CD14-positive monocyte (primary cell): ENCODE results near the gene GALNTL6. TPM values are rescaled to one million over a fixed set of nuclear protein-coding genes. Genes with fewer than 3 reads are reported as not detected.

Experiments
- DNase-seq, 3 donors: peaks; one replicate each; pipeline ENCODE4 v3.0.0-alpha.2; 2011 to 2022
- H2AFZ ChIP-seq: 2 replicates; pipeline ENCODE4 v1.6.0; 2012; ENCODE audit warnings: mild to moderate bottlenecking, low read depth, low read length, inconsistent platforms; ENCODE audit not compliant: insufficient read depth, poor library complexity, severe bottlenecking
- H3K27ac ChIP-seq, 2 donors: 1 replicate in 1 of 2; 2 replicates in 1 of 2; pipeline ENCODE4 v1.5.1; 2012 to 2013; ENCODE audit warnings: low read length in 2 of 2, control low read depth in 1 of 2, inconsistent platforms in 1 of 2, low read depth in 1 of 2, mild to moderate bottlenecking in 1 of 2
- H3K27me3 ChIP-seq, 2 donors: one replicate each; pipeline versions ENCODE4 v1.6.0 to v1.6.1; 2011 to 2013; ENCODE audit warnings: low read length in 2 of 2; ENCODE audit not compliant: control insufficient read depth in 2 of 2, insufficient read depth in 2 of 2
- H3K36me3 ChIP-seq, 2 donors: replicated peaks in 1 of 2; 1 replicate in 1 of 2; 2 replicates in 1 of 2; pipeline versions ENCODE4 v1.5.1 to v1.6.1; 2012 to 2013; ENCODE audit warnings: low read length in 2 of 2, control low read depth in 1 of 2, inconsistent platforms in 1 of 2, mild to moderate bottlenecking in 1 of 2; ENCODE audit not compliant: insufficient read depth in 2 of 2, control insufficient read depth in 1 of 2
- H3K4me1 ChIP-seq, 2 donors: 1 replicate in 1 of 2; 2 replicates in 1 of 2; pipeline versions ENCODE4 v1.5.1 to v1.6.1; 2012 to 2013; ENCODE audit warnings: low read length in 2 of 2, control low read depth in 1 of 2, inconsistent platforms in 1 of 2, mild to moderate bottlenecking in 1 of 2, moderate library complexity in 1 of 2; ENCODE audit not compliant: insufficient read depth in 2 of 2, control insufficient read depth in 1 of 2
- H3K4me2 ChIP-seq: replicated peaks from 2 replicates; pipeline ENCODE3; 2012; ENCODE audit warnings: low read length, moderate library complexity, mild to moderate bottlenecking; ENCODE audit not compliant: poor library complexity, severe bottlenecking; ENCODE audit errors: extremely low read depth
- H3K4me3 ChIP-seq, 3 experiments: fragments of 200-600 bp in 1 of 3; sonication (generic) in 1 of 3; replicated peaks in 1 of 3; 1 replicate in 2 of 3; 2 replicates in 1 of 3; pipeline ENCODE4 v1.5.1; 2011 to 2013; ENCODE audit warnings: low read length in 3 of 3, mild to moderate bottlenecking in 3 of 3, control low read depth in 2 of 3, low read depth in 2 of 3, inconsistent platforms in 1 of 3, moderate library complexity in 1 of 3
- H3K79me2 ChIP-seq: 2 replicates; pipeline ENCODE4 v1.6.0; 2012; ENCODE audit warnings: mild to moderate bottlenecking, control low read depth, inconsistent platforms, low read length, moderate library complexity; ENCODE audit not compliant: insufficient read depth
- H3K9ac ChIP-seq: 2 replicates; pipeline ENCODE4 v1.6.0; 2017; ENCODE audit warnings: low read length, mild to moderate bottlenecking; ENCODE audit not compliant: insufficient read depth, poor library complexity, severe bottlenecking
- H3K9me3 ChIP-seq, 2 donors: replicated peaks in 1 of 2; 1 replicate in 1 of 2; 2 replicates in 1 of 2; pipeline versions ENCODE4 v1.5.1 to v1.6.1; 2012 to 2013; ENCODE audit warnings: low read length in 2 of 2, control low read depth in 1 of 2; ENCODE audit not compliant: control insufficient read depth in 1 of 2, insufficient read depth in 1 of 2
- H4K20me1 ChIP-seq: 2 replicates; pipeline ENCODE4 v1.6.0; 2012; ENCODE audit warnings: mild to moderate bottlenecking, low read length, control low read depth, moderate library complexity; ENCODE audit not compliant: insufficient read depth
- H3K27ac Mint-ChIP-seq, 7 donors: one replicate each; pipeline ENCODE4 v1.8.0; 2020; ENCODE audit warnings: mild to moderate bottlenecking in 7 of 7, mixed read lengths in 7 of 7, moderate library complexity in 6 of 7, inconsistent platforms in 2 of 7
- H3K27me3 Mint-ChIP-seq, 3 donors: one replicate each; pipeline ENCODE4 v1.8.0; 2021 to 2022; ENCODE audit warnings: low read depth in 3 of 3, mild to moderate bottlenecking in 3 of 3, mixed read lengths in 3 of 3, moderate library complexity in 3 of 3, inconsistent platforms in 1 of 3
- H3K36me3 Mint-ChIP-seq, 2 donors: one replicate each; pipeline ENCODE4 v1.8.0; 2020; ENCODE audit warnings: mixed read lengths in 2 of 2, inconsistent platforms in 1 of 2, mild to moderate bottlenecking in 1 of 2
- H3K4me1 Mint-ChIP-seq: one replicate; pipeline ENCODE4 v1.8.0; 2020; ENCODE audit warnings: mild to moderate bottlenecking, mixed read lengths
- H3K4me3 Mint-ChIP-seq, 2 donors: one replicate each; pipeline ENCODE4 v1.8.0; 2020; ENCODE audit warnings: mild to moderate bottlenecking in 2 of 2, mixed read lengths in 2 of 2, moderate library complexity in 1 of 2
- H3K9me3 Mint-ChIP-seq, 7 donors: one replicate each; pipeline ENCODE4 v1.8.0; 2020 to 2022; ENCODE audit warnings: mixed read lengths in 7 of 7, mild to moderate bottlenecking in 6 of 7, moderate library complexity in 6 of 7, inconsistent platforms in 2 of 7
- CTCF ChIP-seq: fragments of 200-600 bp; IDR thresholded peaks from one replicate; pipeline ENCODE4 v1.8.0; 2022; ENCODE audit warnings: antibody characterized with exemption, mild to moderate bottlenecking
- WGBS: methylation state at CpG from one replicate; pipeline ENCODE4 v1.1.5; 2013; ENCODE audit warnings: missing lambda C conversion rate; ENCODE audit not compliant: insufficient coverage; 5-methylcytosine and 5-hydroxymethylcytosine counted together
- intact Hi-C, 2 donors: fragments of 100-400 bp; cut with micrococcal nuclease; formaldehyde crosslinking; loops; one replicate each; pipeline versions ENCODE4 v1.15.0 to v1.15.1; 2023
- polyA plus RNA-seq, 3 donors: library from polyadenylated mRNA; depleted of rRNA in 1 of 3; unstranded in 2 of 3; stranded (reverse) in 1 of 3; fragments of 300-500 nt in 2 of 3; fragments of >200 nt in 1 of 3; fragmentation: Illumina TruSeq in 2 of 3; gene quantifications; 1 replicate in 2 of 3; 2 replicates in 1 of 3; pipeline ENCODE4 v1.2.3, GENCODE V29; 2012 to 2021

The GALNTL6 gene
- polyA plus RNA-seq, 3 donors = 0.05 TPM; not detected in 2

GRCh38 chr4:172225457-172225856 lies 412.3 kb downstream of the GALNTL6 start:
- H3K79me2 ChIP-seq = no peaks in the 10 kb centered on the region
- WGBS = 94% methylated on average over 3 of the region's 5 CpGs
- Mint-ChIP-seq H3K27ac (no peak overlapping the region), H3K9me3 (no peaks in the 10 kb centered on the region), H3K4me1 (no peaks in the 10 kb centered on the region), H3K4me3 (no peak overlapping the region), H3K36me3 (no peaks in the 10 kb centered on the region), H3K27me3 (peaks cover 0 to 2% (median 0%) of the 10 kb centered on the region in 3 donors)
- no peak overlapping the region for H3K9ac ChIP-seq
- no peak overlapping the region for H3K4me3 ChIP-seq
- H3K4me1 ChIP-seq = no peaks in the 10 kb centered on the region
- no peak overlapping the region for H3K27ac ChIP-seq
- H3K4me2 ChIP-seq = no peak overlapping the region
- no peak for TF ChIP-seq CTCF
- H3K9me3 ChIP-seq = no peaks in the 10 kb centered on the region
- no peak overlapping the region for H2AFZ ChIP-seq
- H3K36me3 ChIP-seq = no peaks in the 10 kb centered on the region
- no peaks in the 10 kb centered on the region for H3K27me3 ChIP-seq
- intact Hi-C loops = no loop called here
- H4K20me1 ChIP-seq = no peaks in the 10 kb centered on the region
- DNase-seq = no peak

DNA sequence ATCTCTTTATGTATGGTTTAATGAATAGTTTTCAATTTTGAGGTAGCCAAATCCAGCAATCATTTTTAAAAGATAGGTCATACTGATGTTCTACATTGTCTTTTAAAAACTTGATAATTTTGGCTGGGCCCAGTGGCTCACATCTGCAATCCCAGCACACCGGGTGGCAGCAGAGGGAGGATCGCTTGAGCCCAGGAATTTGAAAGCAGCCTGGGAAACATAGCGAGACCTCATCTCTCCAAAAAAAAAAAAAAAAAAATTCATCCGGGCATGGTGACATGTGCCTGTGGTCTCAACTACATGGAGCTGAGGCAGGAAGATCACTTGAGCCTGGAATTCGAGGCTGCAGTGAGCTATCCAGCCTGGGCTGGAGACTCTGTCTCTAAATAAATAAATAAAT lies 419.8 kb downstream of the GALNTL6 start:
- DNase-seq = no peak
- Histone ChIP-seq H3K4me1 (no peaks in the 10 kb centered on the region), H2AFZ (no peak overlapping the region), H3K4me2 (no peak overlapping the region), H3K27ac (no peak overlapping the region), H3K79me2 (no peaks in the 10 kb centered on the region), H3K4me3 (no peak overlapping the region), H3K36me3 (no peaks in the 10 kb centered on the region), H4K20me1 (no peaks in the 10 kb centered on the region), H3K9ac (no peak overlapping the region), H3K27me3 (no peaks in the 10 kb centered on the region), H3K9me3 (no peaks in the 10 kb centered on the region)
- intact Hi-C loops = no loop called here
- H3K4me3 Mint-ChIP-seq = no peak overlapping the region
- H3K27me3 Mint-ChIP-seq = peaks cover 0 to 3% (median 0%) of the 10 kb centered on the region in 3 donors
- no peaks in the 10 kb centered on the region for H3K4me1 Mint-ChIP-seq
- peaks cover 0 to 5% (median 0%) of the 10 kb centered on the region in 7 donors for H3K9me3 Mint-ChIP-seq
- no peaks in the 10 kb centered on the region for H3K36me3 Mint-ChIP-seq
- H3K27ac Mint-ChIP-seq = no peak overlapping the region
- 82% methylated on average over 2 of the region's 5 CpGs for whole genome bisulfite sequencing
- no peak for TF ChIP-seq CTCF
